Endothelial cell of umbilical vein (primary cell): ENCODE data around the gene LOXL1. TPM values are rescaled to one million over a fixed set of nuclear protein-coding genes. Genes with fewer than 3 reads are reported as not detected.

Source experiments
- BruUV-seq: library from RNA; stranded (reverse); fragments of 400-500 nt; replicated peaks from 2 replicates; lab custom pipeline; 2021; lab: Mats Ljungman, UMichigan
- CTCF ChIA-PET: fragments of 300-600, 350-600 bp; sonication (Branson Sonifier 250); formaldehyde crosslinking; loops from one replicate; lab custom pipeline; 2021; ENCODE audit warnings: antibody characterized with exemption, inconsistent platforms; lab: Charles Lee
- POLR2A ChIA-PET: fragments of 300-600, 350-600 bp; sonication (Branson Sonifier 250); formaldehyde crosslinking; loops from one replicate; lab custom pipeline; 2021; ENCODE audit warnings: antibody characterized with exemption, inconsistent platforms; lab: Charles Lee
- DNase-seq: peaks from one replicate; pipeline ENCODE4 v3.0.0-alpha.2; 2011; ENCODE audit warnings: low read depth, low spot score
- FAIRE-seq: peaks from 2 replicates; lab custom pipeline; 2011; peaks lifted over from hg19 to GRCh38; lab: Jason Lieb, UNC
- H2AFZ ChIP-seq: 2 replicates; pipeline ENCODE4 v1.6.0; 2012; ENCODE audit warnings: low read depth, low read length, control low read depth, inconsistent platforms
- H3K27ac ChIP-seq: 2 replicates; pipeline ENCODE4 v1.5.1; 2011; ENCODE audit warnings: low read depth, mild to moderate bottlenecking, control low read depth, low read length, moderate library complexity; ENCODE audit not compliant: insufficient read depth
- H3K27me3 ChIP-seq, 2 experiments: 2 replicates each; pipeline versions ENCODE4 v1.6.0 to v1.6.1; 2011; ENCODE audit warnings: low read length in 2 of 2, mixed read lengths in 1 of 2; ENCODE audit not compliant: control insufficient read depth in 2 of 2, insufficient read depth in 2 of 2
- H3K36me3 ChIP-seq, 2 experiments: 2 replicates in 1 of 2; 3 replicates in 1 of 2; pipeline ENCODE4 v1.5.1; 2011; ENCODE audit warnings: low read length in 2 of 2, mild to moderate bottlenecking in 1 of 2, moderate library complexity in 1 of 2; ENCODE audit not compliant: control insufficient read depth in 2 of 2, insufficient read depth in 2 of 2; ENCODE audit errors: extremely low read depth in 1 of 2
- H3K4me1 ChIP-seq: 3 replicates; pipeline ENCODE4 v1.5.1; 2011; ENCODE audit warnings: mild to moderate bottlenecking, low read length; ENCODE audit not compliant: control insufficient read depth, insufficient read depth; ENCODE audit errors: extremely low read depth
- H3K4me2 ChIP-seq: 2 replicates; pipeline ENCODE4 v1.6.1; 2011; ENCODE audit warnings: low read length, control low read depth, mixed read lengths; ENCODE audit not compliant: insufficient read depth
- H3K4me3 ChIP-seq, 3 experiments: fragments of 200-600 bp in 1 of 3; sonication (generic), shearing (Covaris generic) in 1 of 3; replicated peaks in 1 of 3; 2 replicates each; pipeline ENCODE4 v1.5.1; 2011 to 2016; ENCODE audit warnings: control low read depth in 3 of 3, low read length in 3 of 3, mild to moderate bottlenecking in 2 of 3, inconsistent platforms in 1 of 3, low read depth in 1 of 3, moderate library complexity in 1 of 3; ENCODE audit not compliant: insufficient read depth in 1 of 3
- H3K79me2 ChIP-seq: 2 replicates; pipeline ENCODE4 v1.6.0; 2012; ENCODE audit warnings: low read length, inconsistent platforms; ENCODE audit not compliant: control insufficient read depth, insufficient read depth
- H3K9ac ChIP-seq: replicated peaks from 2 replicates; pipeline ENCODE3; 2011; ENCODE audit warnings: low read length, control low read depth; ENCODE audit not compliant: insufficient read depth; ENCODE audit errors: extremely low read depth
- H3K9me1 ChIP-seq: replicated peaks from 3 replicates; pipeline ENCODE4 v1.6.0; 2011; ENCODE audit warnings: mild to moderate bottlenecking, low read length; ENCODE audit not compliant: control insufficient read depth, insufficient read depth; ENCODE audit errors: extremely low read depth
- H3K9me3 ChIP-seq: replicated peaks from 2 replicates; pipeline ENCODE4 v1.5.1; 2012; ENCODE audit warnings: low read length, inconsistent platforms; ENCODE audit not compliant: control insufficient read depth, insufficient read depth
- H4K20me1 ChIP-seq: replicated peaks from 2 replicates; pipeline ENCODE3; 2011; ENCODE audit warnings: mild to moderate bottlenecking, low read length; ENCODE audit not compliant: control insufficient read depth, insufficient read depth; ENCODE audit errors: extremely low read depth
- CTCF ChIP-seq, 2 donors: IDR thresholded peaks; 1 replicate in 1 of 2; 2 replicates in 1 of 2; pipeline ENCODE4 v1.5.1; 2011; ENCODE audit warnings: low read length in 2 of 2, mild to moderate bottlenecking in 2 of 2, moderate library complexity in 2 of 2, control low read depth in 1 of 2, inconsistent platforms in 1 of 2, low read depth in 1 of 2; ENCODE audit not compliant: insufficient read depth in 1 of 2; ENCODE audit errors: extremely low read depth in 1 of 2
- EZH2 ChIP-seq: IDR thresholded peaks from 2 replicates; pipeline ENCODE4 v1.6.1; 2012; ENCODE audit warnings: borderline replicate concordance, low read depth, mild to moderate bottlenecking, moderate library complexity, low read length, inconsistent platforms; ENCODE audit not compliant: severe bottlenecking
- FOS ChIP-seq: IDR thresholded peaks from 2 replicates; pipeline ENCODE4 v1.6.1; 2011; ENCODE audit warnings: mild to moderate bottlenecking, low read length, moderate library complexity, borderline replicate concordance; ENCODE audit not compliant: insufficient read depth
- GATA2 ChIP-seq: IDR thresholded peaks from 2 replicates; pipeline ENCODE4 v1.7.0; 2011; ENCODE audit warnings: low read depth, mild to moderate bottlenecking, moderate library complexity, mixed read lengths, low read length; ENCODE audit not compliant: insufficient read length, insufficient read depth
- JUN ChIP-seq: IDR thresholded peaks from 2 replicates; pipeline ENCODE4 v1.6.1; 2011; ENCODE audit warnings: borderline replicate concordance, low read depth; ENCODE audit not compliant: insufficient read length, insufficient read depth
- MAX ChIP-seq: IDR thresholded peaks from 2 replicates; pipeline ENCODE4 v1.6.1; 2011; ENCODE audit not compliant: insufficient read depth, insufficient read length
- MYC ChIP-seq: IDR thresholded peaks from one replicate; pipeline ENCODE4 v1.6.1; 2011; ENCODE audit warnings: mild to moderate bottlenecking, low read depth, low read length
- POLR2A ChIP-seq: IDR thresholded peaks from 2 replicates; pipeline ENCODE4 v1.6.1; 2012; ENCODE audit warnings: low read depth, mild to moderate bottlenecking, control low read depth, low read length
- POLR2AphosphoS5 ChIP-seq: IDR thresholded peaks from 2 replicates; pipeline ENCODE4 v1.6.1; 2012; ENCODE audit warnings: low read depth, mild to moderate bottlenecking, control low read depth, low read length, moderate library complexity; ENCODE audit not compliant: insufficient read depth
- dilution Hi-C: fragments of 300-500 bp; cut with MboI; formaldehyde crosslinking; loops from one replicate; pipeline ENCODE4 v1.15.0; 2019; ENCODE audit warnings: low sequenced_read_pairs; ENCODE audit not compliant: extremely low pct_ligation_motif_present
- intact Hi-C: fragments of 100-400 bp; cut with micrococcal nuclease; formaldehyde crosslinking; loops from one replicate; pipeline ENCODE4 v1.10.0; 2022
- polyA plus RNA-seq, 4 experiments: library from polyadenylated mRNA; depleted of rRNA in 3 of 4; stranded (reverse) in 3 of 4; unstranded in 1 of 4; fragments of >200 nt; gene quantifications; 2 replicates each; pipeline versions ENCODE4 v1.2.1 to v1.2.3, GENCODE V29; 2011 to 2012; ENCODE audit warnings: missing spikeins in 1 of 4
- total RNA-seq: library from RNA; stranded (reverse); gene quantifications from 2 replicates; pipeline ENCODE4 v1.2.3, GENCODE V29; 2021

Gene LOXL1
- total and polyA plus RNA-seq, 2 donors (not counting 3 experiments of a cell fraction or from before 2014, with no cell fraction given): 5.2 to 14.4 TPM

- Histone ChIP-seq H3K27ac (no peak overlapping the region), H4K20me1 (no peaks in the 10 kb centered on the region), H3K4me1 (no peaks in the 10 kb centered on the region), H3K9me3 (no peaks in the 10 kb centered on the region), H3K79me2 (no peaks in the 10 kb centered on the region), H3K36me3 (no peaks in the 10 kb centered on the region), H3K27me3 (peaks cover 2 to 3% of the 10 kb centered on the region in 2 experiments), H3K4me3 (no peak overlapping the region), H3K4me2 (no peak overlapping the region), H2AFZ (no peak overlapping the region), H3K9me1 (no peaks in the 10 kb centered on the region), H3K9ac (no peak overlapping the region)
- DNase-seq (no peak), FAIRE-seq (no peak)
- intact Hi-C loops (no loop called here), dilution Hi-C loops (no loop called here)
- BruUV-seq: no TSS peak
- POLR2A ChIA-PET: no interaction called here
- TF ChIP-seq MYC: no peak
- no peak for TF ChIP-seq JUN
- no peak for TF ChIP-seq CTCF (IDR thresholded peaks at IDR 0.05; ENCODE audit: extremely low read depth in 1 of 2, insufficient read depth in 1 of 2, low read depth in 1 of 2, low read length in 2 of 2)
- TF ChIP-seq POLR2A: no peak
- no peak for TF ChIP-seq MAX
- TF ChIP-seq POLR2AphosphoS5: no peak
- TF ChIP-seq FOS: no peak
- no peak for TF ChIP-seq EZH2
- no peak for TF ChIP-seq GATA2
- CTCF ChIA-PET: interaction anchor here (1.5 to 13.7 kb wide), 3 partner anchors 23 to 69 kb away, joined by 3 to 239 read pairs (median 20); partner anchors contain the start of gene TBC1D21
Observed at GRCh38 chr15:73904026-73904815, 22.0 kb upstream of the LOXL1 start.
